ENCODE measurements around the gene RXFP2. TPM values are rescaled to one million over a fixed set of nuclear protein-coding genes. Genes with fewer than 3 reads are reported as not detected.

The RXFP2 gene
- total and polyA plus RNA-seq, 2 donors (not counting 3 experiments of a cell fraction or from before 2014, with no cell fraction given): not detected

GRCh38 chr13:31849206-31849605, 109.9 kb downstream of the RXFP2 start:
- intact Hi-C loops (cut with micrococcal nuclease): no loop called here
- BruUV-seq (replicated peaks): no TSS peak
- H3K79me2 ChIP-seq (ENCODE audit: control insufficient read depth, insufficient read depth, low read length): no peaks in the 10 kb centered on the region
- peaks cover 7% of the 10 kb centered on the region for H3K4me1 ChIP-seq (ENCODE audit: control insufficient read depth, extremely low read depth, insufficient read depth, low read length)
- no peak for FAIRE-seq
- no peak for DNase-seq (ENCODE audit: low read depth, low spot score)
- H3K9ac ChIP-seq (replicated peaks; ENCODE audit: extremely low read depth, insufficient read depth, low read length): no peak overlapping the region
- ChIA-PET CTCF (no interaction called here), POLR2A (no interaction called here)
- no peak overlapping the region for H2AFZ ChIP-seq (ENCODE audit: low read depth, low read length)
- dilution Hi-C loops (cut with MboI; ENCODE audit: extremely low pct_ligation_motif_present, low sequenced_read_pairs): no loop called here
- H3K9me1 ChIP-seq (replicated peaks; ENCODE audit: control insufficient read depth, extremely low read depth, insufficient read depth, low read length): no peaks in the 10 kb centered on the region
- no peak overlapping the region for H3K27ac ChIP-seq (ENCODE audit: insufficient read depth, low read depth, low read length)
- no peak overlapping the region for H3K4me3 ChIP-seq (replicated peaks in 1 of 3; ENCODE audit: insufficient read depth in 1 of 3, low read depth in 1 of 3, low read length in 3 of 3)
- peaks cover 33 to 46% of the 10 kb centered on the region in 2 experiments for H3K27me3 ChIP-seq (ENCODE audit: control insufficient read depth in 2 of 2, insufficient read depth in 2 of 2, low read length in 2 of 2)
- no peaks in the 10 kb centered on the region for H3K9me3 ChIP-seq (replicated peaks; ENCODE audit: control insufficient read depth, insufficient read depth, low read length)
- no peaks in the 10 kb centered on the region for H4K20me1 ChIP-seq (replicated peaks; ENCODE audit: control insufficient read depth, extremely low read depth, insufficient read depth, low read length)
- H3K4me2 ChIP-seq (ENCODE audit: insufficient read depth, low read length): no peak overlapping the region
- TF ChIP-seq POLR2AphosphoS5 (IDR thresholded peaks at IDR 0.05; ENCODE audit: insufficient read depth, low read depth, low read length): no peak
- no peak for TF ChIP-seq GATA2 (IDR thresholded peaks at IDR 0.05; ENCODE audit: insufficient read depth, insufficient read length, low read depth, low read length)
- no peak for TF ChIP-seq JUN (IDR thresholded peaks at IDR 0.05; ENCODE audit: borderline replicate concordance, insufficient read depth, insufficient read length, low read depth)
- TF ChIP-seq EZH2 (IDR thresholded peaks at IDR 0.05; ENCODE audit: borderline replicate concordance, low read depth, low read length, severe bottlenecking): no peak
- TF ChIP-seq FOS (IDR thresholded peaks at IDR 0.05; ENCODE audit: borderline replicate concordance, insufficient read depth, low read length): no peak
- TF ChIP-seq, protein P1, sequence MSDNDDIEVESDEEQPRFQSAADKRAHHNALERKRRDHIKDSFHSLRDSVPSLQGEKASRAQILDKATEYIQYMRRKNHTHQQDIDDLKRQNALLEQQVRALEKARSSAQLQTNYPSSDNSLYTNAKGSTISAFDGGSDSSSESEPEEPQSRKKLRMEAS (IDR thresholded peaks at IDR 0.05; ENCODE audit: insufficient read depth, insufficient read length): no peak
- no peak for TF ChIP-seq POLR2A (IDR thresholded peaks at IDR 0.05; ENCODE audit: low read depth, low read length)
- TF ChIP-seq, protein P2, sequence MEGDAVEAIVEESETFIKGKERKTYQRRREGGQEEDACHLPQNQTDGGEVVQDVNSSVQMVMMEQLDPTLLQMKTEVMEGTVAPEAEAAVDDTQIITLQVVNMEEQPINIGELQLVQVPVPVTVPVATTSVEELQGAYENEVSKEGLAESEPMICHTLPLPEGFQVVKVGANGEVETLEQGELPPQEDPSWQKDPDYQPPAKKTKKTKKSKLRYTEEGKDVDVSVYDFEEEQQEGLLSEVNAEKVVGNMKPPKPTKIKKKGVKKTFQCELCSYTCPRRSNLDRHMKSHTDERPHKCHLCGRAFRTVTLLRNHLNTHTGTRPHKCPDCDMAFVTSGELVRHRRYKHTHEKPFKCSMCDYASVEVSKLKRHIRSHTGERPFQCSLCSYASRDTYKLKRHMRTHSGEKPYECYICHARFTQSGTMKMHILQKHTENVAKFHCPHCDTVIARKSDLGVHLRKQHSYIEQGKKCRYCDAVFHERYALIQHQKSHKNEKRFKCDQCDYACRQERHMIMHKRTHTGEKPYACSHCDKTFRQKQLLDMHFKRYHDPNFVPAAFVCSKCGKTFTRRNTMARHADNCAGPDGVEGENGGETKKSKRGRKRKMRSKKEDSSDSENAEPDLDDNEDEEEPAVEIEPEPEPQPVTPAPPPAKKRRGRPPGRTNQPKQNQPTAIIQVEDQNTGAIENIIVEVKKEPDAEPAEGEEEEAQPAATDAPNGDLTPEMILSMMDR (IDR thresholded peaks at IDR 0.05; ENCODE audit: extremely low read depth in 1 of 2, insufficient read depth in 1 of 2, low read depth in 1 of 2, low read length in 2 of 2): no peak
- TF ChIP-seq MYC (IDR thresholded peaks at IDR 0.05; ENCODE audit: low read depth, low read length): no peak
- H3K36me3 ChIP-seq (ENCODE audit: control insufficient read depth in 2 of 2, extremely low read depth in 1 of 2, insufficient read depth in 2 of 2, low read length in 2 of 2): no peaks in the 10 kb centered on the region

All from endothelial cell of umbilical vein (primary cell).